C1 segment of cervical spinal cord (tissue), 14 donors: Measurements from ENCODE around the gene PIGR.
A peak's percentile ranks its signal among the peaks of the same experiment; 100 is the strongest.

Experiments used
- DNase-seq, 14 donors: peaks; one replicate each; lab custom pipeline; 2025; lab: John Stamatoyannopoulos, UW

Gene PIGR

GRCh38 chr1:206946261-206946660 is at the start of gene PIGR:
Gene PIGR (minus strand): TSS chr1:206946466. CDS start chr1:206940531, 5,935 bp downstream.
- no peak for DNase-seq

GRCh38 chr1:206992790-206993189 is 46.5 kb upstream of the PIGR start:
- no peak for DNase-seq

- no peak for DNase-seq
Measured at GRCh38 chr1:206987873-206988272, 41.6 kb upstream of the PIGR start.

GRCh38 chr1:206986885-206987284 is 40.6 kb upstream of the PIGR start:
- no peak for DNase-seq

GRCh38 chr1:206986402-206986801 is 40.1 kb upstream of the PIGR start:
- no peak for DNase-seq

GRCh38 chr1:206985162-206985749 is 39.0 kb upstream of the PIGR start:
- no peak for DNase-seq

GRCh38 chr1:206982216-206982615 is 36.0 kb upstream of the PIGR start:
- peak in 9 of 14 donors; percentile 9 to 48 (median 38) for DNase-seq

GRCh38 chr1:206979379-206980043 is 33.2 kb upstream of the PIGR start:
- DNase-seq, result no peak

- DNase-seq, result no peak
Measured at GRCh38 chr1:206978259-206978658, 32.0 kb upstream of the PIGR start.

- DNase-seq, result no peak
Measured at GRCh38 chr1:206975306-206975705, 29.0 kb upstream of the PIGR start.

- DNase-seq, result no peak
Measured at GRCh38 chr1:206974140-206974539, 27.9 kb upstream of the PIGR start.

- DNase-seq, result no peak
Measured at GRCh38 chr1:206972728-206973127, 26.5 kb upstream of the PIGR start.

- no peak for DNase-seq
Measured at GRCh38 chr1:206971029-206971655, 24.9 kb upstream of the PIGR start.

- DNase-seq, result no peak
Measured at GRCh38 chr1:206970446-206970845, 24.2 kb upstream of the PIGR start, which contains the start of gene FCAMR. Gene FCAMR (minus strand): TSS chr1:206970460. CDS start chr1:206970125, 335 bp downstream.

- no peak for DNase-seq
Measured at GRCh38 chr1:206969090-206969489, 22.8 kb upstream of the PIGR start.

GRCh38 chr1:206967096-206967849 is 21.0 kb upstream of the PIGR start:
- DNase-seq, result peak in 1 of 14 donors; percentile 16

GRCh38 chr1:206965781-206966180 is 19.5 kb upstream of the PIGR start:
- DNase-seq, result no peak

GRCh38 chr1:206963740-206964139 is 17.5 kb upstream of the PIGR start:
- no peak for DNase-seq

- no peak for DNase-seq
Measured at GRCh38 chr1:206963119-206963712, 16.9 kb upstream of the PIGR start.

GRCh38 chr1:206962272-206962671 is 16.0 kb upstream of the PIGR start:
- DNase-seq, result no peak

GRCh38 chr1:206961668-206962067 is 15.4 kb upstream of the PIGR start:
- no peak for DNase-seq
